Uterus (tissue), 4 donors: ENCODE measurements around the gene RASSF4. TPM values are rescaled to one million over a fixed set of nuclear protein-coding genes. Genes with fewer than 3 reads are reported as not detected.

Experiments used
- DNase-seq, 2 donors: peaks; one replicate each; pipeline ENCODE4 v3.0.0-alpha.2; 2019 to 2020
- H3K27ac ChIP-seq, 2 donors: fragments of 200-600 bp; sonication (generic); 1 replicate in 1 of 2; 2 replicates in 1 of 2; pipeline ENCODE4 v1.5.1; 2016 to 2018
- H3K27me3 ChIP-seq, 2 donors: fragments of 200-600 bp; sonication (generic); one replicate each; pipeline ENCODE4 v1.5.1; 2018 to 2019; ENCODE audit warnings: control low read depth in 1 of 2
- H3K36me3 ChIP-seq, 2 donors: fragments of 200-600 bp; sonication (generic); one replicate each; pipeline ENCODE4 v1.5.1; 2019; ENCODE audit warnings: control low read depth in 1 of 2
- H3K4me1 ChIP-seq, 2 donors: fragments of 200-600 bp; sonication (generic); one replicate each; pipeline ENCODE4 v1.5.1; 2018 to 2019; ENCODE audit warnings: control low read depth in 1 of 2
- H3K4me3 ChIP-seq, 2 donors: fragments of 200-600 bp; sonication (generic); 1 replicate in 1 of 2; 2 replicates in 1 of 2; pipeline ENCODE4 v1.5.1; 2018 to 2019; ENCODE audit warnings: mild to moderate bottlenecking in 1 of 2
- H3K9me3 ChIP-seq, 2 donors: fragments of 200-600 bp; sonication (generic); one replicate each; pipeline ENCODE4 v1.5.1; 2019; ENCODE audit warnings: control low read depth in 1 of 2
- POLR2A ChIP-seq, 2 donors: fragments of 450-650 bp; IDR thresholded peaks; one replicate each; pipeline ENCODE4 v1.6.1; 2016; ENCODE audit warnings: antibody characterized with exemption in 2 of 2, mild to moderate bottlenecking in 1 of 2, moderate library complexity in 1 of 2
- intact Hi-C: fragments of 100-400 bp; cut with DNase I; formaldehyde crosslinking; loops from one replicate; pipeline ENCODE4 v1.15.1; 2023; ENCODE audit warnings: low total_unique reads
- total RNA-seq, 4 donors: library from RNA; depleted of rRNA in 3 of 4; stranded (reverse); fragments of >200 nt in 3 of 4; gene quantifications; one replicate each; pipeline versions ENCODE4 v1.1.0 to v1.2.4, GENCODE V29; 2014 to 2023
- TF ChIP-seq, protein P1 (sequence below), 4 experiments: fragments of 200-600 bp in 2 of 4; fragments of 450-650 bp in 2 of 4; sonication (generic) in 2 of 4; IDR thresholded peaks; one replicate each; pipeline ENCODE4 v1.5.1; 2016 to 2019; ENCODE audit warnings: antibody characterized with exemption in 4 of 4, mild to moderate bottlenecking in 2 of 4, moderate library complexity in 1 of 4
- donor health status: DM: yes; HTN: yes; CAD: no.

RASSF4 gene
- total RNA-seq, 4 donors from 2014 or later, result 6.1 to 26.5 (median 8.2) TPM

DNA sequence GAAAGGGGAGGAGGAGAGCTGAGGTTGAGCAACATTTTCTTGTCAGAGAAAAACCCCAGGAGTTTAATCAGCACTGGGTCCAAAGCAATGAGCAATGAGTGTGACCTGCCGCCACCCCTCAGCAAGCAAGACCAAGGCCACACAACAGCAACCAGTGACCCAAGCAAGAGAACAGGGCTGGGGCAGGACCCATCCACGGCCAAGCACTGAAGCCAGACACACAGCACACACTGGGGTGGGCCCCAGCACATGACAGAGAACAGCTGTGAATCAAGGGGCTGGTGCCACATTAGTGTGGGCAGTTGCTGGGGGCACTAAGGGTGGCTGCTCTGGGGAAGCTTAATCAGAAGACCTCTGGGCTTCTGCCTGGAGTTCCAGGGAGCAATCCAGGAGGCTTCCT is 32.2 kb upstream of the RASSF4 start:
- no peak for DNase-seq
- no peaks in the 10 kb centered on the region for H3K9me3 ChIP-seq
- intact Hi-C loops, result no loop called here
- H3K36me3 ChIP-seq, result no peaks in the 10 kb centered on the region
- H3K4me1 ChIP-seq, result no peaks in the 10 kb centered on the region
- no peak overlapping the region for H3K4me3 ChIP-seq
- no peak overlapping the region for H3K27ac ChIP-seq
- H3K27me3 ChIP-seq, result no peaks in the 10 kb centered on the region
- no peak for TF ChIP-seq POLR2A (IDR thresholded peaks at IDR 0.05)
- TF ChIP-seq, protein P1, sequence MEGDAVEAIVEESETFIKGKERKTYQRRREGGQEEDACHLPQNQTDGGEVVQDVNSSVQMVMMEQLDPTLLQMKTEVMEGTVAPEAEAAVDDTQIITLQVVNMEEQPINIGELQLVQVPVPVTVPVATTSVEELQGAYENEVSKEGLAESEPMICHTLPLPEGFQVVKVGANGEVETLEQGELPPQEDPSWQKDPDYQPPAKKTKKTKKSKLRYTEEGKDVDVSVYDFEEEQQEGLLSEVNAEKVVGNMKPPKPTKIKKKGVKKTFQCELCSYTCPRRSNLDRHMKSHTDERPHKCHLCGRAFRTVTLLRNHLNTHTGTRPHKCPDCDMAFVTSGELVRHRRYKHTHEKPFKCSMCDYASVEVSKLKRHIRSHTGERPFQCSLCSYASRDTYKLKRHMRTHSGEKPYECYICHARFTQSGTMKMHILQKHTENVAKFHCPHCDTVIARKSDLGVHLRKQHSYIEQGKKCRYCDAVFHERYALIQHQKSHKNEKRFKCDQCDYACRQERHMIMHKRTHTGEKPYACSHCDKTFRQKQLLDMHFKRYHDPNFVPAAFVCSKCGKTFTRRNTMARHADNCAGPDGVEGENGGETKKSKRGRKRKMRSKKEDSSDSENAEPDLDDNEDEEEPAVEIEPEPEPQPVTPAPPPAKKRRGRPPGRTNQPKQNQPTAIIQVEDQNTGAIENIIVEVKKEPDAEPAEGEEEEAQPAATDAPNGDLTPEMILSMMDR (IDR thresholded peaks at IDR 0.05), result no peak

DNA sequence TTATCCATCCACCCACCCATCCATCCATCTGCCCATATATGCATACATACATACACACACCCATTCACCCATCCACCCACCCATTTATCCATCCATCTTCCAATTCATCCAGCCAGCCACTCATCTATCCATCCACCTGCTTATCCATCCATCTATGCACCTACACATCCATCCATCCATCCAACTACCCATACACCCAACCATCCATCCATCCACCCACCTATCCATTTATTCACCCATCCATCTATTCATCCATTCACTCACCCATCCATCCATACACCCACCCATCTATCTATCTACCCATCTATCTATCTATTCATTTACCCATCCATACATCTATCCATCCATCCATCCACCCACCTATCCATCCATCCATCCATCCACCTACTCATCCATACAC is 31.1 kb upstream of the RASSF4 start:
- no peak for TF ChIP-seq POLR2A (IDR thresholded peaks at IDR 0.05)
- TF ChIP-seq, protein P1 (IDR thresholded peaks at IDR 0.05), result no peak
- intact Hi-C loops, result no loop called here
- Histone ChIP-seq H3K27ac (no peak overlapping the region), H3K9me3 (no peaks in the 10 kb centered on the region), H3K36me3 (no peaks in the 10 kb centered on the region), H3K4me1 (no peaks in the 10 kb centered on the region), H3K4me3 (no peak overlapping the region), H3K27me3 (no peaks in the 10 kb centered on the region)
- no peak for DNase-seq

DNA sequence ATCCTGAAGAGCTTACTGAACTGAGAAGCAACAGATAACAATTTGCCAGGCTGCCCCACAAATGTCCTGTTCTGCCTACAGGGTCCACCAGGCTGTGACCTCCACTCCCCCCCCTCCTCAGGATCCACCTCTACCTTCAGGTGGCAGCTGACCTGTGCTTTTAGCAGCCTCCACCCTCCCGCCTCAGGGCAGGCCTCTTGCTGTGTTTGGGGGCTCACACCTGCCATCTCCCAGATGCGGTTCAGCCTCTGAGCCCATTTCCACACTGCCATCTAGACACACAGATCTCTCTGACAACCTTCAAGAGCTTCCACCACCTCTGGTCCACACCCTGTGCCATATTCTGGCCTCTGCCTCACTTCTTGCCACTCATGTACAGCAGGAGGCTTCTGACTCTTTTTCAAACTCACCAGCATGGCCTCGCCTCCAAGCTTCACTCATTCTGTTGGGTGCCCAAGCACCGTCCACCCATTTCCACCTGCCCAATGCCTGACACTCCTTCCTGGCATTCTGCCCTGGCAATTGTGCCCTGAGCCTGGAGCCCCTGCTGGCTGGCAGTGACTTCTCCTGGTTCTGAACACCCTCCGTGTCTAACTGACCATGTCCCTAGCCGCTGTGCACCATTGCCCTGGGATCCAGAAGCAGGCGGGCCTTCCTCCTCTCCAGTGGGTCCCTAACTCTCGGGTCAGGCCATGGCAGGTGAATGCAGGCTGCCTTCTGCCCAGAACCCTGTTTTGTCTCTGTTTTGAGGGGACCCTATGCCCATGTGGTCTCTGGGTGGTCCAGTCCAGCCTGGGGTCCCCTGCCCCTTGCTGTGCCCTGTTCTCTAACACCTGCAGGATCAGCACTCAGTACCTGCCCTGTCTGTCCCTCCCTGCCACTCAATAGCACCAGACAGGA is 30.0 kb upstream of the RASSF4 start:
- H3K9me3 ChIP-seq, result no peaks in the 10 kb centered on the region
- no peak for TF ChIP-seq POLR2A (IDR thresholded peaks at IDR 0.05)
- TF ChIP-seq, protein P1 (IDR thresholded peaks at IDR 0.05), result no peak
- no peaks in the 10 kb centered on the region for H3K36me3 ChIP-seq
- no peak overlapping the region for H3K27ac ChIP-seq
- DNase-seq, result no peak
- intact Hi-C loops, result no loop called here
- H3K27me3 ChIP-seq, result no peaks in the 10 kb centered on the region
- H3K4me3 ChIP-seq, result no peak overlapping the region
- H3K4me1 ChIP-seq, result no peaks in the 10 kb centered on the region

DNA sequence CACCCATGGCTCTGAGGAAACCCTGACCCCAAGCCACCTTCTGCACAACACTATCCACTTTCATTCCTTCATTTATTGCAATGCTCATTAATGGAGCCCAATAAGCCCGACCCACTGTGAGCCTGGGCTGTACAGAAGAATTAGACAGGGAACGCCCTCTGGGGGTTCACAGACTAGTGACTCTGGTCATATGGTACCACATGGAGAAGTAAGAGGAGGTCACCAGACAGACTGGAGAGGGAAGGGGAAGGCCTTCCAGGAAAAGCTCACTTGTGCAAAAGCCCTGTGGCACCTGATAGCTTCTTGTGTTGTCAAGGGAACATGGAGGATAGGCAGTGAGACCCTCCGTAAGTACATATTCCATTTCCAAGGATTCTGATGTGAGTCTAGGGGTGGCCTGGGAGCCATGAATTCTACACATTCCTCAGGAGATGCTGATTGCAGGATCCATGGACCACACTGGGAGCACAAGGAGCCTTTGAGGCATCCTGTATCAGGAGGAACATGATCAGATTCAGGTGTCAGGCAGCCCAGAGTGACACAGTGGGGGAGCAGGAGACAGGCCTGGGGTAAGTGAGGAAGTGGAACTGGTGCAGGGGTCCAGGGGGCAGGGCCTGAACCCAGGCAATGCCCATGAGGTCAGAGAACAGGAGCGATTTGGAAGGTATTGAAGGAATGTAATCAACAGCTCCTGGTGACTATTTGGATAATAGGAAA is 28.5 kb upstream of the RASSF4 start:
- Histone ChIP-seq H3K4me3 (no peak overlapping the region), H3K27me3 (no peaks in the 10 kb centered on the region), H3K36me3 (no peaks in the 10 kb centered on the region), H3K9me3 (no peaks in the 10 kb centered on the region), H3K4me1 (peaks cover 0 to 5% of the 10 kb centered on the region in 2 donors), H3K27ac (no peak overlapping the region)
- TF ChIP-seq, protein P1 (IDR thresholded peaks at IDR 0.05), result no peak
- TF ChIP-seq POLR2A (IDR thresholded peaks at IDR 0.05), result no peak
- DNase-seq, result no peak
- intact Hi-C loops, result no loop called here
